ENCODE results near the gene PEX11G.
"Not testable (repeated sequence)": the region's sequence is repeated elsewhere in the genome, so short reads cannot be mapped to it uniquely, and the experiment has no call there.

Gene PEX11G

DNA sequence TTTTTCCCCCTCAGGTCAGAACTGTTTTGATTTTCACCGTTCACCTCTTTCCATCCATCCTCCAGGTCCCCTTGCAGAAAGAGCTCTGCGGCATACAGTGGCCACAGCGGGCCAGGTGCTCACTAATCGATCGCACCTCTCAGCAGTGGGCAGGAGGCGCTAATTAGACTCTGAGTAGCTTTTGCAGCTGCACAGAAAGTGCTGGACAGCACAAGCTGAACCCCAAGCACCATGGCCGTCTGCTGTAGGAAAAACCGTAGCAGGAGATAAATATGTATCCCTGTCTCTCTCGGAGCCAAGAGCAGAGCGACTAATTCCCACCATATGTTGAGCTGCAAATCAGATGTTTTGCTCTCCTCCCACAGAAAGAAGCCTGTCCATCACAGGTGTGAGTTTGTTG lies 54.4 kb downstream of the PEX11G start:
- peaks cover 0 to 9% of the 10 kb centered on the region in 2 donors for H3K36me3 ChIP-seq (ENCODE audit: control insufficient read depth in 2 of 2, insufficient read depth in 2 of 2, low read length in 2 of 2)
- H3K27me3 ChIP-seq (ENCODE audit: control insufficient read depth in 2 of 2, insufficient read depth in 2 of 2, low read length in 2 of 2), result no peaks in the 10 kb centered on the region
- H3K9me3 ChIP-seq (ENCODE audit: control insufficient read depth in 2 of 2, low read length in 2 of 2), result no peaks in the 10 kb centered on the region
- H3K4me1 ChIP-seq (ENCODE audit: control insufficient read depth in 2 of 2, insufficient read depth in 2 of 2, low read length in 2 of 2), result no peaks in the 10 kb centered on the region
- H3K9ac ChIP-seq (ENCODE audit: low read depth in 1 of 2, low read length in 2 of 2), result no peak overlapping the region
- no peak overlapping the region for H3K4me3 ChIP-seq (ENCODE audit: low read length in 2 of 2)
- no peak overlapping the region for H3K27ac ChIP-seq (ENCODE audit: low read depth in 2 of 2, low read length in 2 of 2)

DNA sequence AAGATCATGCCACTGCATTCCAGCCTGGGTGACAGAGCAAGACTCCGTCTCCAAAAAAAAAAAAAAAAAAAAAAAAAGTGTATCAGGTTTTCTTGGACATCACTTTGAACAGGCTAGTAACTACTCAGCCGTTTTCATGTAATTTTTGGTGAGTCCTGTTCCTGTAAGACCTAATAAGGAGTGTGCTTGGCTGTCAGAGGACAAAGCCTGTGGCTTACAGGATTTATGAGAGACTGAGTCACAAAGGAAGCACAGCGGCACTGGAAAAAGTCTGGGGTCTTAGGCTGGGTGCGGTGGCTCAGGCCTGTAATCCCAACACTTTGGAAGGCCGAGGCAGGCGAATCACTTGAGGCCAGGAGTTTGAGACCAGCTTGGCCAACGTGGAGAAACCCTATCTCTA lies 55.4 kb downstream of the PEX11G start:
- H3K4me1 ChIP-seq (ENCODE audit: control insufficient read depth in 2 of 2, insufficient read depth in 2 of 2, low read length in 2 of 2); H3K27ac ChIP-seq (ENCODE audit: low read depth in 2 of 2, low read length in 2 of 2); H3K9ac ChIP-seq (ENCODE audit: low read depth in 1 of 2, low read length in 2 of 2); H3K36me3 ChIP-seq (ENCODE audit: control insufficient read depth in 2 of 2, insufficient read depth in 2 of 2, low read length in 2 of 2); H3K4me3 ChIP-seq (ENCODE audit: low read length in 2 of 2); H3K9me3 ChIP-seq (ENCODE audit: control insufficient read depth in 2 of 2, low read length in 2 of 2); H3K27me3 ChIP-seq (ENCODE audit: control insufficient read depth in 2 of 2, insufficient read depth in 2 of 2, low read length in 2 of 2): not testable (repeated sequence)

DNA sequence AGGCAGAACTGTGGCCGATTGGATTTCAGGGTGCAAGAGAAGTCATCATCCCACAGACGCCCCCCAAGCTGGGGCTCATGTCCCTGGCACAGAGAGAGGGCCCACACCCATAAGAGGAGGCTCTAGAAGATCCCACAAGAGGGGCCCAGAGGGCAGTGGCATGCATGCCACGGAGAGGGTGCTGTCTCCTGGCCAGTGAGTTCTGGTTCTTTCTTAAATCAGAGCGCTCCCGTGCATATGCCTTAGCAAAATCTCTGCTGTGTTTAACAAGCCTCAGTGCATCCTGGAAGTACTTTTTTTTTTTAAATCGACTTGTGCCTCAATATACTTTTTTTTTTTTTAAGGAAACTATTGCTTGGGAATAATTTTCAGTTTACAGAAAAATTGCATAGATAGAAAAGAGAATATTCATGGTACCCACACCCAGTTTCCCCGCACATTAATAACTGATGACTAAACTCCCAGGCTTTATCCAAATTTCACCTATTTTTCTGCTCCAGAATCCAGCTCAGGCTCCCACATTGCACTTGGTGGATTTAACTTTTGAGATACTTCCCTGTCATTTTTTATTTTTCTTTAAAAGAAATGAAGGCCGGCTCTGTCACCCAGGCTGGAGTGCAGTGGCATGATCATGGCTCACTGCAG lies 59.1 kb downstream of the PEX11G start:
- Histone ChIP-seq H3K9me3 (ENCODE audit: control insufficient read depth in 2 of 2, low read length in 2 of 2) (no peaks in the 10 kb centered on the region), H3K27ac (ENCODE audit: low read depth in 2 of 2, low read length in 2 of 2) (no peak overlapping the region), H3K4me1 (ENCODE audit: control insufficient read depth in 2 of 2, insufficient read depth in 2 of 2, low read length in 2 of 2) (peaks cover 7 to 16% of the 10 kb centered on the region in 2 donors), H3K4me3 (ENCODE audit: low read length in 2 of 2) (no peak overlapping the region), H3K27me3 (ENCODE audit: control insufficient read depth in 2 of 2, insufficient read depth in 2 of 2, low read length in 2 of 2) (no peaks in the 10 kb centered on the region), H3K36me3 (ENCODE audit: control insufficient read depth in 2 of 2, insufficient read depth in 2 of 2, low read length in 2 of 2) (peaks cover 0 to 2% of the 10 kb centered on the region in 2 donors), H3K9ac (ENCODE audit: low read depth in 1 of 2, low read length in 2 of 2) (no peak overlapping the region)

DNA sequence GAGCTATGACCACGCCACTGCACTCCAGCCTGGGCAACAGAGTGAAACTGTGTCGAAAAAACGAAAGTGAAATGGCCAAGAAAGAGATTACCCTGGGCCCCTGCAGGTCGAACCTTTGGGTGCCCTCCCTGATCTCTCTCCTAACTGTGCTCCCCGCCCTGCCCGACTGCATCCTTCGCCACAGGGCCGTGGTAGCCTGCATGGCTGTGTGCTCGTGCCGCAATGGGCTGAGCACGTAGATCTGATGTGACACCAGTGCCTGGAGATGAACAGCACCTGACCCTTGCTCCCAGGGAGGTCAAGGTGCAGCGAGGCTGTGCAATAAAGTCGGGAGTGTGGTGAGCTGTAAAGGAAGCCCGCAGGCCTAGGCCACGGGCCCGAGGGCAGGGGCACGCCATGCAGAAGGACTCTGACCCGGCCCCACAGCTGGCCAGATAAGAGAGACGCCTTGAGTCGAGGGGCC lies 60.2 kb downstream of the PEX11G start:
- Histone ChIP-seq H3K9me3 (ENCODE audit: control insufficient read depth in 2 of 2, low read length in 2 of 2) (no peaks in the 10 kb centered on the region), H3K27ac (ENCODE audit: low read depth in 2 of 2, low read length in 2 of 2) (peak overlapping the region; percentile 23 to 60), H3K4me3 (ENCODE audit: low read length in 2 of 2) (no peak overlapping the region), H3K36me3 (ENCODE audit: control insufficient read depth in 2 of 2, insufficient read depth in 2 of 2, low read length in 2 of 2) (no peaks in the 10 kb centered on the region), H3K9ac (ENCODE audit: low read depth in 1 of 2, low read length in 2 of 2) (no peak overlapping the region), H3K4me1 (ENCODE audit: control insufficient read depth in 2 of 2, insufficient read depth in 2 of 2, low read length in 2 of 2) (peaks cover 9 to 16% of the 10 kb centered on the region in 2 donors), H3K27me3 (ENCODE audit: control insufficient read depth in 2 of 2, insufficient read depth in 2 of 2, low read length in 2 of 2) (no peaks in the 10 kb centered on the region)

DNA sequence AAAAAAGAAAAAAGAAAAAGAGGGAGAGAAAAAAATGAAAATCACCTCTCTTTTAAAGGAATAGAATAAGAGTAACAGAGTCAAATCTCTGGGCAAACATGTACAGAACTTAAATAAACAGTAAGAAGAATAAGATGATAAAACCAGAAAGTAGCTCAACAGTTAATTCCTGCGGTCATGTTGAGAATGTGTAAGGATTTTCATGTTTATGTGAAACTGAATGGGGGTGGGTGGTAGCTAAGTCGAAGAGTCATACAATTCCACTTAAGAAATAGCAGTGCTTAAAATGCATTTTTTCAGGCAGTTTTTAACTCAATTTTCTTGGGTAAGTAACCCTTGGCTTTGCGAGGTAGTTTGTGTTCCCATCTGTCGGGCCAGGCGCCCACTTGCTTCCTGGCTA lies 60.9 kb downstream of the PEX11G start:
- H3K27ac ChIP-seq (ENCODE audit: low read depth in 2 of 2, low read length in 2 of 2), result peak overlapping the region in 1 of 2 donors; percentile 40
- H3K27me3 ChIP-seq (ENCODE audit: control insufficient read depth in 2 of 2, insufficient read depth in 2 of 2, low read length in 2 of 2), result no peaks in the 10 kb centered on the region
- H3K4me3 ChIP-seq (ENCODE audit: low read length in 2 of 2), result no peak overlapping the region
- no peaks in the 10 kb centered on the region for H3K9me3 ChIP-seq (ENCODE audit: control insufficient read depth in 2 of 2, low read length in 2 of 2)
- no peak overlapping the region for H3K9ac ChIP-seq (ENCODE audit: low read depth in 1 of 2, low read length in 2 of 2)
- peaks cover 9 to 16% of the 10 kb centered on the region in 2 donors for H3K4me1 ChIP-seq (ENCODE audit: control insufficient read depth in 2 of 2, insufficient read depth in 2 of 2, low read length in 2 of 2)
- H3K36me3 ChIP-seq (ENCODE audit: control insufficient read depth in 2 of 2, insufficient read depth in 2 of 2, low read length in 2 of 2), result peaks cover 0 to 2% of the 10 kb centered on the region in 2 donors

DNA sequence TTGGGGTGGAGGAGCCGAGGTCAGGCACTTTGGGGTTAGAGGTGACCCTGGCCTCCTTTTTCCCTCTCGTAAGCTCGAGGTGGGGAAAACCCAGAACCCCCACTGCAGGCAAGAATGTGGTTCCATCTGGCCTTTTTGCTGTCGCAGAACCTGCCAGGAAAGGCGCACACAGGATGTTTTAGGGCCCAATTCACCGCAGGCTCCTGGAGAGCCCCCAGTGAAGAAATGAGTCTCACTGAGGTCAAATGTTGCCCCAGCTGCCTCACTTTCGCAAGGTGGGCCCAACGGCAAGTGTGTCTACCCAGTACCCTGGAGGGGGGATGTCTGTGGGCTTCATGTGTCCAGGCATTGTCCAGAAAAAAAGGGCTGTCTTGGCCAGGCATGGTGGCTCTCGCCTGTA lies 61.8 kb downstream of the PEX11G start:
- peaks cover under 1 to 5% of the 10 kb centered on the region in 2 donors for H3K36me3 ChIP-seq (ENCODE audit: control insufficient read depth in 2 of 2, insufficient read depth in 2 of 2, low read length in 2 of 2)
- no peaks in the 10 kb centered on the region for H3K9me3 ChIP-seq (ENCODE audit: control insufficient read depth in 2 of 2, low read length in 2 of 2)
- no peaks in the 10 kb centered on the region for H3K27me3 ChIP-seq (ENCODE audit: control insufficient read depth in 2 of 2, insufficient read depth in 2 of 2, low read length in 2 of 2)
- peaks cover 9 to 16% of the 10 kb centered on the region in 2 donors for H3K4me1 ChIP-seq (ENCODE audit: control insufficient read depth in 2 of 2, insufficient read depth in 2 of 2, low read length in 2 of 2)
- no peak overlapping the region for H3K4me3 ChIP-seq (ENCODE audit: low read length in 2 of 2)
- H3K9ac ChIP-seq (ENCODE audit: low read depth in 1 of 2, low read length in 2 of 2), result no peak overlapping the region
- no peak overlapping the region for H3K27ac ChIP-seq (ENCODE audit: low read depth in 2 of 2, low read length in 2 of 2)
